GM12892 (cell line): ENCODE data around the gene EDA.

Experiments used
- POLR2A ChIP-seq: IDR thresholded peaks from 2 replicates; pipeline ENCODE4 v1.6.1; 2011; ENCODE audit warnings: low read depth, low read length, control low read depth
- POLR2AphosphoS5 ChIP-seq: IDR thresholded peaks from 2 replicates; pipeline ENCODE4 v1.6.1; 2011; ENCODE audit warnings: low read depth, low read length, control low read depth
- TAF1 ChIP-seq: IDR thresholded peaks from 2 replicates; pipeline ENCODE4 v1.6.1; 2011; ENCODE audit warnings: low read depth, mild to moderate bottlenecking, control low read depth, low read length, borderline replicate concordance

DNA sequence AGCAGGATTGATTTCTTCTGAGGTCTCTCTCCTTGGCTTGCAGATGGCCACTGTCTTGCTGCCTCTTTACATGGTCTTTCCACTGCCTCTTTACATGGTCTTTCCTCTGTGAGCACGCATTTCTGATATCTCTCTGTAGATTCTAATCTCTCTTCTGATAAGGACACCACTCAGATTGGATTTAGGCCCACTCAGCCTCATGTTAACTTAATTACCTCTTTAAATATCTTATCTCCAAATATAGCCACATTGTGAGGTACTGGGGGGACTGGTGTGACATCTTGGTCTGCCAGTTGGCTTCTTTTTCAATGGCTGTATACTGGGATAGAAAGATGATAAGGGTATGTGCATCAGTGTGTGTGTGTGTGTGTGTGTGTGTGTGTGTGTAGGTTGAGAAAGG, 280.1 kb downstream of the EDA start:
- TF ChIP-seq POLR2A = no peak
- TF ChIP-seq POLR2AphosphoS5 = no peak
- no peak for TF ChIP-seq TAF1
